IPS-20b (cell line): ENCODE results near the gene BCAP29.

Source experiments
- H3K27ac ChIP-seq: one replicate; pipeline ENCODE4 v1.5.1; 2013; ENCODE audit warnings: low read length
- H3K27me3 ChIP-seq: 2 replicates; pipeline ENCODE4 v1.6.1; 2013; ENCODE audit warnings: mild to moderate bottlenecking, low read length, inconsistent platforms; ENCODE audit not compliant: insufficient read depth
- H3K36me3 ChIP-seq: 2 replicates; pipeline ENCODE4 v1.6.1; 2013; ENCODE audit warnings: low read depth, mild to moderate bottlenecking, inconsistent platforms, low read length, moderate library complexity; ENCODE audit not compliant: insufficient read depth
- H3K4me1 ChIP-seq: 2 replicates; pipeline ENCODE4 v1.6.1; 2013; ENCODE audit warnings: mild to moderate bottlenecking, control low read depth, inconsistent platforms, low read length, moderate library complexity; ENCODE audit not compliant: insufficient read depth
- H3K4me3 ChIP-seq: 2 replicates; pipeline ENCODE4 v1.5.1; 2013; ENCODE audit warnings: mild to moderate bottlenecking, low read length, inconsistent platforms
- H3K9ac ChIP-seq: 2 replicates; pipeline ENCODE4 v1.6.1; 2013; ENCODE audit warnings: low read depth, mild to moderate bottlenecking, inconsistent platforms, low read length, moderate library complexity
- H3K9me3 ChIP-seq: 2 replicates; pipeline ENCODE4 v1.6.1; 2013; ENCODE audit warnings: mild to moderate bottlenecking, low read depth, low read length, inconsistent platforms; ENCODE audit not compliant: insufficient read depth

Gene BCAP29

DNA sequence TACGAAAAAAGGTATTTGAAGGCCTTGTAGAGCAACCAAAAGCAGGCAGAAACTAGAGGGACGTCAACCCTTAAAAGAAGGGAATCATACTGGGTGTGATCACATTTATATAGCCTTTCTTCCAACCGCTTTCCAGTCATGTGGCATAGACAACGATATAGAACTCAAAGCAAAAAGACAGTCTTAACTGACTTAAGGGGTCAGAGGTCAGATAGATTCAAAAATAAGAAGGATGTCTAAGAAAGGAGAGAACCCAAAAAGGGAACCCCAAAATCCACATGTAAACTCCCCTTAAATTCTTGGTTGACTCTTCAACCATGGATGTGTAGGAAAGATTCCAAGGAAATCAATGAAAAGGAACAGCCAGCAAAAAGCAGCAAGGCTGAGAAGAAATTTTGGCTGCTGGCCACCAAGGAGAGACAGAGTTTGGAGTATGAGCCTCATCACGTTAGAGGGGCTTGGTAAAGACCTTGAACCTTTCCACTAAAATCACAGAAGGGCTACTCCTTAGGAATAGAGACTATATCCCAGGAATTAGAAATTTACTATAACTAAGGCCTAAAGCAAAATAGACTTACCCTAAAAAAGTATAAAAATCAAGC is 8.6 kb downstream of the BCAP29 start:
- H3K4me3 ChIP-seq = no peak overlapping the region
- no peaks in the 10 kb centered on the region for H3K36me3 ChIP-seq
- H3K9ac ChIP-seq = no peak overlapping the region
- no peaks in the 10 kb centered on the region for H3K4me1 ChIP-seq
- no peaks in the 10 kb centered on the region for H3K9me3 ChIP-seq
- H3K27ac ChIP-seq = no peak overlapping the region
- H3K27me3 ChIP-seq = no peaks in the 10 kb centered on the region

DNA sequence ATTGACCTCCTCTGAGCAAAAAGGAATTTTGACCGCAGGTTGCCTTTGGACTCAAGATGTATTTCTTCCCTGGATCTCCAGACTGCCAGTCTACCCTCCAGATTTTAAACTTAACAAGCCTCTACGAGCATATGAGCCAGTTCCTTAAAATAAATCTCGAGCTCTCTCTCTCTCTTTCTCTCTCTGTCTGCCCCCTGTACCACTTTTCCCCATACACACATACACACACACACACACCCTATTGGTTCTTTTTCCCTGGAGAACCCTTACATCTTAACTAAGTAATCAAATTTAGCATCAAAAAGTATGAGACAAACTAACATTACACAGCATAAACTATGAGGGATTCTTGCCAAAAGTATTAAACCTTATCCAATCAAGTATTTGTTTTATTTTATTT is 11.4 kb downstream of the BCAP29 start:
- Histone ChIP-seq H3K9ac (no peak overlapping the region), H3K4me3 (no peak overlapping the region), H3K27me3 (no peaks in the 10 kb centered on the region), H3K27ac (no peak overlapping the region), H3K4me1 (no peaks in the 10 kb centered on the region), H3K9me3 (no peaks in the 10 kb centered on the region), H3K36me3 (no peaks in the 10 kb centered on the region)

GRCh38 chr7:107592361-107593024 is 12.4 kb downstream of the BCAP29 start:
- Histone ChIP-seq H3K9me3 (no peaks in the 10 kb centered on the region), H3K27ac (no peak overlapping the region), H3K27me3 (no peaks in the 10 kb centered on the region), H3K4me3 (no peak overlapping the region), H3K4me1 (no peaks in the 10 kb centered on the region), H3K9ac (no peak overlapping the region), H3K36me3 (no peaks in the 10 kb centered on the region)

DNA sequence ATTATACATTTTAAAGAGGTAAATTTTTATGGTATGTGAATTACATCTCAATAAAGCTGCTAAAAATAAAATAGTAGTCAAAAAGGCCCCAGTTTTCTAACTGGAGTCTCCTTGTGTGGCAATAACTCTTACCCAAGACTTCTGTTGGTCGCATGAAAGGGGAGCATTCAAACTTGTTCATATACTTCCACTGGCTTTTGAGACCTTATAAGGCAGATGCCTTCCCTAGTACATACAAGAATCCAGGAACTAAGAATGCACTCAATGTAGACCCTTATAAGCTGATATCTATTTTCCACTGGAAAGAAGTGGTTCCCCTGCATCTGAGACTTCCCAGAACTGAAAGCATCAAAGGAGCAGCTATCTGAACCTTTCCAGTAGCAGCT is 13.0 kb downstream of the BCAP29 start:
- H3K9me3 ChIP-seq = no peaks in the 10 kb centered on the region
- no peaks in the 10 kb centered on the region for H3K36me3 ChIP-seq
- no peak overlapping the region for H3K27ac ChIP-seq
- no peak overlapping the region for H3K4me3 ChIP-seq
- no peaks in the 10 kb centered on the region for H3K4me1 ChIP-seq
- H3K9ac ChIP-seq = no peak overlapping the region
- H3K27me3 ChIP-seq = no peaks in the 10 kb centered on the region

GRCh38 chr7:107594961-107595737 is 15.1 kb downstream of the BCAP29 start:
- no peak overlapping the region for H3K27ac ChIP-seq
- H3K9ac ChIP-seq = no peak overlapping the region
- H3K4me3 ChIP-seq = no peak overlapping the region
- H3K36me3 ChIP-seq = no peaks in the 10 kb centered on the region
- H3K27me3 ChIP-seq = no peaks in the 10 kb centered on the region
- no peaks in the 10 kb centered on the region for H3K4me1 ChIP-seq
- no peaks in the 10 kb centered on the region for H3K9me3 ChIP-seq

DNA sequence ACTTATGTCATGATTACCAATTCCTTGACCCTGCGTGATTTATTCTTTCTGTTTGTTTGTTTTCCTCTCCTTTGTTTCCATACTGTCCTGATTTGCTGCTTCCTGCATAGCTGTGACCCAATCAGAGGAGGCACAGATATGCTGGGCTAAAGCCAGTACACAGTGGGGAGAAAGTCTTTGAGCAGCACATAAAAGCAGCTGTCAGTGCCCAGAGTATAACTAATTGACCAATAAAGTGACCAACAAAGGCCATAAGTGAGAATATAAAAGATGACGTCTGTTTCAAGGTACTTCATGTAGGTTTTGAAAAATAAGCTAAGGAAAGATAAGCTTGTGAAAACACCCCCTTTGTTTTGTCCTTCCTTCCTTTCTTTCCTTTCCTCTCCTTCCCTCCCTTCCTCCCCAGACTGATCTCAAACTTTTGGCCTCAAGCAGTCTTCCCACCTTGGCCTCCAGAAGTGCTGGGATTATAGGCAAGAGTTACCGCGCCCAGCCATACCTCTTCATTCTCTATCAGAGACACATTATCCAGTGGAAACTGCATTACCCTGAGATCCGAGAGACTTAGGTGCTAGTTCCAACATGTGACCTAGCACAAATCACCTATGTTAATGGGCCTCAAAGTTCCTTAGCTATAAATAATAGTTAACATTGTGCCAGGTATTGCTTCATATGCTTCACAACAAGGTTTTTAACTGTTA is 17.0 kb downstream of the BCAP29 start:
- Histone ChIP-seq H3K9me3 (no peaks in the 10 kb centered on the region), H3K9ac (no peak overlapping the region), H3K27me3 (no peaks in the 10 kb centered on the region), H3K4me1 (no peaks in the 10 kb centered on the region), H3K36me3 (peaks cover 6% of the 10 kb centered on the region; the same call in 1 of the 2 replicates), H3K4me3 (no peak overlapping the region), H3K27ac (no peak overlapping the region)

DNA sequence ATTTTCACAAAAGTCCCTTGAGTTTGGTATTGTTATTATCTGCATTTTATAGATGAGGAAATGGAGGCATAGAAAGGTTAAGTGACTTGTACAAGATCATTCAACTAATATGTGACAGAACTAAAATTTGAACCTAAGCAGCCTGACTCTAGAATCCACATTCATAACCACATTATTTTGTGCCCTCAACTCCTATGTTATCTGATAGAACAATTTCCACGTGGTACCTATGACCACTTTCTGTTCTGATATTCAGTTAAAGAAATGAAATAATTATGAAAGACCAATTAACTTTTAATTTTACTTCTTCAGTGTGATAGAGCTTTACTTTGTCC is 17.5 kb downstream of the BCAP29 start:
- Histone ChIP-seq H3K27me3 (no peaks in the 10 kb centered on the region), H3K4me1 (no peaks in the 10 kb centered on the region), H3K9ac (no peak overlapping the region), H3K27ac (no peak overlapping the region), H3K4me3 (no peak overlapping the region), H3K9me3 (no peaks in the 10 kb centered on the region), H3K36me3 (peaks cover 6% of the 10 kb centered on the region; the same call in 1 of the 2 replicates)

- Histone ChIP-seq H3K27ac (no peak overlapping the region), H3K36me3 (peaks cover 6% of the 10 kb centered on the region; the same call in 1 of the 2 replicates), H3K4me1 (no peaks in the 10 kb centered on the region), H3K9ac (no peak overlapping the region), H3K27me3 (no peaks in the 10 kb centered on the region), H3K4me3 (no peak overlapping the region), H3K9me3 (no peaks in the 10 kb centered on the region)
These were observed 17.9 kb downstream of the BCAP29 start for GRCh38 chr7:107597953-107598352.

DNA sequence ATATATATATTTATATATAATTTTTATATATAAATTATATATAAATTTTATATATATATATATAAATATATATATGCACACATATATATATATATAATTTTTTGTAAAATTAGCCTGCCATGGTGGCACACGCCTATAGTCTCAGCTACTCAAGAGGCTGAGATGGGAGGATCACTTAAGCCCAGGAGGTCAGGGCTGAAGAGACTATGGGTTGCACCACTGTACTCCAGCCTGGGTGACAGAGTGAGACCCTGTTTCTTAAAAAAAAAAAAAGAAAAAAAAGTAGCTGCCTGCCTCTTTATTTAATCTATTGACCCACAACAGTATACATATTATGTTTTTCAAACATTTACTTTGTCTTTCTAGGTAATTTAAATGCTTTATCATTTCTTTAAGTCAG is 19.2 kb downstream of the BCAP29 start:
- H3K36me3 ChIP-seq = peaks cover 6% of the 10 kb centered on the region; the same call in 1 of the 2 replicates
- H3K4me3 ChIP-seq = no peak overlapping the region
- no peak overlapping the region for H3K27ac ChIP-seq
- H3K9ac ChIP-seq = no peak overlapping the region
- H3K4me1 ChIP-seq = no peaks in the 10 kb centered on the region
- H3K9me3 ChIP-seq = no peaks in the 10 kb centered on the region
- H3K27me3 ChIP-seq = no peaks in the 10 kb centered on the region

DNA sequence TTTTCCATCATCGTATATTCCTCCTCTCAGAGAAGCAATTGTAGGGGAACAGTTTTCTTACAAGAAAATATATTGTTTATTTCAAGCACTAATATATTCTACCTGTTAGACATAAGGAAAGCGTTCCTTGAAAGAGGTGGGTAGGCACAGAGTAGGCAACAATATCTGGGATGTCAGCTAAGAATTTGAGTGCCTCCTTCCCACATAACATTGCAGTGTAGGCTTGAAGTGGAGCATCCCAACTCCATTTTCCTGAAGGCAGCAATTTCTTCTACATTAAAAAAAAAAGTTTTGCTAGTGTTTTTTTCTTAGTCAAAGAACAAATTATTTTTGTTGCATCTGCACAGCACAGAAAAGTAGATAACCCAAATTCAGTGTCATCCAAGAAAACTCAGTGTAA is 20.8 kb downstream of the BCAP29 start:
- H3K4me1 ChIP-seq = no peaks in the 10 kb centered on the region
- H3K27ac ChIP-seq = no peak overlapping the region
- no peak overlapping the region for H3K9ac ChIP-seq
- no peaks in the 10 kb centered on the region for H3K27me3 ChIP-seq
- H3K36me3 ChIP-seq = peaks cover 6% of the 10 kb centered on the region; the same call in 1 of the 2 replicates
- no peaks in the 10 kb centered on the region for H3K9me3 ChIP-seq
- no peak overlapping the region for H3K4me3 ChIP-seq

- no peak overlapping the region for H3K27ac ChIP-seq
- H3K36me3 ChIP-seq = peaks cover 6% of the 10 kb centered on the region; the same call in 1 of the 2 replicates
These were observed 25.3 kb downstream of the BCAP29 start for GRCh38 chr7:107605218-107605815.

More at GRCh38 chr7:107605218-107605815, 25.3 kb downstream of the BCAP29 start:
- Histone ChIP-seq H3K4me3 (no peak overlapping the region), H3K4me1 (no peaks in the 10 kb centered on the region), H3K9me3 (no peaks in the 10 kb centered on the region), H3K9ac (no peak overlapping the region), H3K27me3 (no peaks in the 10 kb centered on the region)
